ENCODE results near the gene UFD1.

DNA sequence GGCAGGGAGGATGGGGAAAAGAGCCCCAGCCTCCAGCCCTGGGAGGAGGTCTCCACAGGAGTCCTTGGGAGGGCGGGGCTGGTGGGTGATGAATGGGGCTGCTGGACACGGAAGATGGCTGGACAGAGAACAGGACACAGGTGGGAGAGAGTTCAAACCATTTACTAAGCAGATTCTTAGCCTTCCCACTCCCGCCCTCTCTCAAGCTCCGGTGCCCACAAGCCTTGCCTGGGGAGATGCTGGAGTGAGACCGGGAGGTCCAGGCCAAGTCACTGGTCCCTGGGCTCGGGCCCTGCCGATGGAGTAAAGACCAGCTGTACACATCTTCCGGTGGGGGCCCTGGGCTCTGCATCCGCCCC is 43.9 kb upstream of the UFD1 start:
- no peak for TF ChIP-seq ELF4 (CRISPR knock-in tag; IDR thresholded peaks at IDR 0.05; ENCODE audit: low read depth)
- TF ChIP-seq, protein P1, sequence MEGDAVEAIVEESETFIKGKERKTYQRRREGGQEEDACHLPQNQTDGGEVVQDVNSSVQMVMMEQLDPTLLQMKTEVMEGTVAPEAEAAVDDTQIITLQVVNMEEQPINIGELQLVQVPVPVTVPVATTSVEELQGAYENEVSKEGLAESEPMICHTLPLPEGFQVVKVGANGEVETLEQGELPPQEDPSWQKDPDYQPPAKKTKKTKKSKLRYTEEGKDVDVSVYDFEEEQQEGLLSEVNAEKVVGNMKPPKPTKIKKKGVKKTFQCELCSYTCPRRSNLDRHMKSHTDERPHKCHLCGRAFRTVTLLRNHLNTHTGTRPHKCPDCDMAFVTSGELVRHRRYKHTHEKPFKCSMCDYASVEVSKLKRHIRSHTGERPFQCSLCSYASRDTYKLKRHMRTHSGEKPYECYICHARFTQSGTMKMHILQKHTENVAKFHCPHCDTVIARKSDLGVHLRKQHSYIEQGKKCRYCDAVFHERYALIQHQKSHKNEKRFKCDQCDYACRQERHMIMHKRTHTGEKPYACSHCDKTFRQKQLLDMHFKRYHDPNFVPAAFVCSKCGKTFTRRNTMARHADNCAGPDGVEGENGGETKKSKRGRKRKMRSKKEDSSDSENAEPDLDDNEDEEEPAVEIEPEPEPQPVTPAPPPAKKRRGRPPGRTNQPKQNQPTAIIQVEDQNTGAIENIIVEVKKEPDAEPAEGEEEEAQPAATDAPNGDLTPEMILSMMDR (IDR thresholded peaks at IDR 0.05) = no peak
- TF ChIP-seq, protein P2, sequence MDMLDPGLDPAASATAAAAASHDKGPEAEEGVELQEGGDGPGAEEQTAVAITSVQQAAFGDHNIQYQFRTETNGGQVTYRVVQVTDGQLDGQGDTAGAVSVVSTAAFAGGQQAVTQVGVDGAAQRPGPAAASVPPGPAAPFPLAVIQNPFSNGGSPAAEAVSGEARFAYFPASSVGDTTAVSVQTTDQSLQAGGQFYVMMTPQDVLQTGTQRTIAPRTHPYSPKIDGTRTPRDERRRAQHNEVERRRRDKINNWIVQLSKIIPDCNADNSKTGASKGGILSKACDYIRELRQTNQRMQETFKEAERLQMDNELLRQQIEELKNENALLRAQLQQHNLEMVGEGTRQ (CRISPR knock-in tag; IDR thresholded peaks at IDR 0.05) = no peak
- TF ChIP-seq ATF2 (CRISPR knock-in tag; IDR thresholded peaks at IDR 0.05; ENCODE audit: borderline replicate concordance, low read depth) = no peak
